Dermis lymphatic vessel endothelial cell (primary cell): ENCODE results near the gene GGTLC1. TPM values are rescaled to one million over a fixed set of nuclear protein-coding genes. Genes with fewer than 3 reads are reported as not detected.

Source experiments
- total RNA-seq: library from RNA; depleted of rRNA; stranded (reverse); fragments of >200 nt; gene quantifications from 2 replicates; pipeline ENCODE4 v1.2.1, GENCODE V29; 2014

The GGTLC1 gene
- total RNA-seq, result not detected in 2 replicates

DNA sequence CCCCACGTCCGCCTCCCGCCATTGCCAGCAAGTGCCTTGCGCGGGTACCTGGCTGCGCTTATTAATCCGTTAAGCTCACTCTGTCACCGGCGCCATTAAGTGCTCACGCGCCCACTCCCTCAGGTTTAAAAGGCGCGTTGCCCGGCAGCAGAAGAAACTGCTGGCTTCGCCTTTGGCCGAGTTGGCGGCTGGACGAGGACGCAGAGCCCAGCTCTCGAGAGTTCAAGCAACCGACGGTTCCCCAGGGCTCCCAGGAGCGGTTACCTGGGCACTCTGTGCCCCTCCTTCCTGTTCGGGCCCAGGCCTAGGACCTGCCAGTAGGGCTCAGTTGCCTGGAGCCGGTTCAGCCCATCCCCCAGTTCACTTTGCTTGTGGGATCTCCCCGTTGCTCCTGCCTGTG lies at the start of gene GGTLC1:
TSS of gene GGTLC1 (minus strand) at position 219 of the 400 bp plus-strand sequence. CDS start 2,168 bp downstream, outside the sequence.

Other genes starting within 250 kb of the GGTLC1 start
- gene CST1, start 237.8 kb downstream of the GGTLC1 start, total RNA-seq, result not detected in 2 replicates
- not detected in 2 replicates for gene CST2, start 162.1 kb downstream of the GGTLC1 start, total RNA-seq
- gene CST5, start 109.0 kb downstream of the GGTLC1 start, total RNA-seq, result not detected in 2 replicates